K562 (cell line): ENCODE data around the gene FBLN2. TPM values are rescaled to one million over a fixed set of nuclear protein-coding genes. Genes with fewer than 3 reads are reported as not detected.
A peak's percentile ranks its signal among the peaks of the same experiment; 100 is the strongest.

Source experiments
- ADNP ChIP-seq: fragments of 200-800 bp; sonication (Bioruptor generic); IDR thresholded peaks from 2 replicates; pipeline ENCODE4 v1.6.1; 2016; ENCODE audit warnings: missing genetic modification characterization, missing compliant biosample characterization
- ATF7 ChIP-seq: fragments of 450-650 bp; IDR thresholded peaks from 2 replicates; pipeline ENCODE4 v1.7.1; 2014; ENCODE audit warnings: mild to moderate bottlenecking, moderate library complexity
- BACH1 ChIP-seq: fragments of 200-800 bp; sonication (Bioruptor generic); IDR thresholded peaks from 2 replicates; pipeline ENCODE4 v1.6.1; 2016; ENCODE audit warnings: missing genetic modification characterization, missing compliant biosample characterization
- CHD4 ChIP-seq: fragments of 200-600 bp; sonication (generic); IDR thresholded peaks from 3 replicates; pipeline ENCODE4 v1.6.1; 2012; ENCODE audit warnings: low read depth, mild to moderate bottlenecking, mixed read lengths, low read length, inconsistent platforms; ENCODE audit not compliant: insufficient read depth, insufficient replicate concordance, poor library complexity, severe bottlenecking
- CTBP1 ChIP-seq: fragments of 450-650 bp; IDR thresholded peaks from 2 replicates; pipeline ENCODE4 v1.6.1; 2016; ENCODE audit warnings: borderline replicate concordance
- MAZ ChIP-seq, 2 experiments: fragments of 450-650 bp in 1 of 2; sonication (generic) in 1 of 2; formaldehyde crosslinking; IDR thresholded peaks in 1 of 2; conservative IDR thresholded peaks in 1 of 2; 2 replicates each; pipeline versions ENCODE4 v1.4.0 to v1.5.0; 2020; ENCODE audit warnings: mild to moderate bottlenecking in 1 of 2, missing genetic modification reagents in 1 of 2
- NFE2 ChIP-seq: IDR thresholded peaks from 2 replicates; pipeline ENCODE4 v1.6.1; 2014; ENCODE audit warnings: antibody characterized with exemption, low read depth
- NFRKB ChIP-seq: fragments of 450-650 bp; IDR thresholded peaks from 2 replicates; pipeline ENCODE4 v1.6.1; 2016; ENCODE audit warnings: low read depth
- PHF20 ChIP-seq: fragments of 450-650 bp; IDR thresholded peaks from 2 replicates; pipeline ENCODE4 v1.6.1; 2018; ENCODE audit not compliant: partially characterized antibody
- RFX1 ChIP-seq: fragments of 450-650 bp; IDR thresholded peaks from 2 replicates; pipeline ENCODE4 v1.6.1; 2016; ENCODE audit warnings: mild to moderate bottlenecking, moderate library complexity
- SUPT5H ChIP-seq: fragments of 450-650 bp; IDR thresholded peaks from 2 replicates; pipeline ENCODE4 v1.6.1; 2016
- USF2 ChIP-seq: sonication (generic); formaldehyde crosslinking; IDR thresholded peaks from 2 replicates; pipeline ENCODE4 v1.5.0; 2020; ENCODE audit warnings: missing genetic modification reagents
- WHSC1 ChIP-seq: IDR thresholded peaks from one replicate; pipeline ENCODE4 v1.6.1; 2012; ENCODE audit warnings: low read length, control low read depth, inconsistent platforms
- polyA plus RNA-seq, 8 experiments: library from polyadenylated mRNA; depleted of rRNA in 4 of 8; stranded (reverse) in 5 of 8; unstranded in 3 of 8; fragments of >200 nt; fragmentation: Nextera tagmentation in 2 of 8; fragmentation: Illumina TruSeq in 1 of 8; extraction: Ambion mirVana in 2 of 8; extraction: Trizol in 1 of 8; gene quantifications; 2 replicates each; pipeline versions ENCODE4 v1.2.1 to v1.2.3, GENCODE V29; 2011 to 2014; ENCODE audit warnings: inconsistent platforms in 1 of 8, missing spikeins in 1 of 8
- total RNA-seq, 7 experiments: library from RNA; depleted of rRNA in 6 of 7; stranded (reverse); fragments of >200 nt in 6 of 7; fragmentation: Illumina TruSeq in 2 of 7; extraction: Trizol in 2 of 7; gene quantifications; 2 replicates each; pipeline versions ENCODE4 v1.2.1 to v1.2.3, GENCODE V29; 2011 to 2021; ENCODE audit warnings: low replicate concordance in 1 of 7
- TF ChIP-seq, protein P1 (sequence below): sonication (generic); formaldehyde crosslinking; IDR thresholded peaks from 2 replicates; pipeline ENCODE4 v1.8.0; 2022; ENCODE audit warnings: mild to moderate bottlenecking, missing genetic modification reagents
- TF ChIP-seq, protein P2 (sequence below): fragments of 450-650 bp; formaldehyde crosslinking; IDR thresholded peaks from 2 replicates; pipeline ENCODE4 v1.4.0; 2020; ENCODE audit warnings: mild to moderate bottlenecking
- TF ChIP-seq, protein P3 (sequence below): sonication (generic); formaldehyde crosslinking; IDR thresholded peaks from 2 replicates; pipeline ENCODE4 v1.9.0; 2022; ENCODE audit warnings: mild to moderate bottlenecking, missing genetic modification reagents
- TF ChIP-seq, protein P4 (sequence below): sonication (generic); formaldehyde crosslinking; IDR thresholded peaks from 2 replicates; pipeline ENCODE4 v1.8.0; 2023; ENCODE audit warnings: mild to moderate bottlenecking, missing genetic modification reagents
- TF ChIP-seq, protein P5 (sequence below): sonication (generic); formaldehyde crosslinking; IDR thresholded peaks from 2 replicates; pipeline ENCODE4 v1.8.0; 2022; ENCODE audit warnings: missing genetic modification reagents, mild to moderate bottlenecking, borderline replicate concordance

FBLN2 gene
- total and polyA plus RNA-seq, 9 of the 15 experiments (the other 6 are each of a cell fraction or from before 2014, with no cell fraction given), result 0.03 to 0.10 (median 0.04) TPM; not detected in 6

GRCh38 chr3:13648060-13649001 lies 99.4 kb downstream of the FBLN2 start (continued):
- TF ChIP-seq, protein P1, sequence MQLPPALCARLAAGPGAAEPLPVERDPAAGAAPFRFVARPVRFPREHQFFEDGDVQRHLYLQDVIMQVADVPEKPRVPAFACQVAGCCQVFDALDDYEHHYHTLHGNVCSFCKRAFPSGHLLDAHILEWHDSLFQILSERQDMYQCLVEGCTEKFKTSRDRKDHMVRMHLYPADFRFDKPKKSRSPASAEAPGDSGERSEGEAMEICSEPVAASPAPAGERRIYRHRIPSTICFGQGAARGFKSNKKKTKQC (CRISPR knock-in tag), result no peak
- TF ChIP-seq PHF20 (no peak), CTBP1 (peak; percentile 28; the same call in 1 of the 2 replicates), MAZ (CRISPR knock-in tag; conservative IDR thresholded peaks at IDR 0.05 in 1 of 2, IDR thresholded peaks at IDR 0.05 in 1 of 2) (peak; percentile 29 to 76; a peak in 3 of 4 replicates), WHSC1 (no peak), SUPT5H (no peak), USF2 (no peak), NFE2 (no peak), RFX1 (no peak), BACH1 (tag) (no peak), ADNP (no peak), CHD4 (no peak), NFRKB (no peak), ATF7 (peak; percentile 99)
- TF ChIP-seq, protein P2, sequence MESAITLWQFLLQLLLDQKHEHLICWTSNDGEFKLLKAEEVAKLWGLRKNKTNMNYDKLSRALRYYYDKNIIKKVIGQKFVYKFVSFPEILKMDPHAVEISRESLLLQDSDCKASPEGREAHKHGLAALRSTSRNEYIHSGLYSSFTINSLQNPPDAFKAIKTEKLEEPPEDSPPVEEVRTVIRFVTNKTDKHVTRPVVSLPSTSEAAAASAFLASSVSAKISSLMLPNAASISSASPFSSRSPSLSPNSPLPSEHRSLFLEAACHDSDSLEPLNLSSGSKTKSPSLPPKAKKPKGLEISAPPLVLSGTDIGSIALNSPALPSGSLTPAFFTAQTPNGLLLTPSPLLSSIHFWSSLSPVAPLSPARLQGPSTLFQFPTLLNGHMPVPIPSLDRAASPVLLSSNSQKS, result no peak
- TF ChIP-seq, protein P3, sequence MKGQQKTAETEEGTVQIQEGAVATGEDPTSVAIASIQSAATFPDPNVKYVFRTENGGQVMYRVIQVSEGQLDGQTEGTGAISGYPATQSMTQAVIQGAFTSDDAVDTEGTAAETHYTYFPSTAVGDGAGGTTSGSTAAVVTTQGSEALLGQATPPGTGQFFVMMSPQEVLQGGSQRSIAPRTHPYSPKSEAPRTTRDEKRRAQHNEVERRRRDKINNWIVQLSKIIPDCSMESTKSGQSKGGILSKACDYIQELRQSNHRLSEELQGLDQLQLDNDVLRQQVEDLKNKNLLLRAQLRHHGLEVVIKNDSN, result no peak
- TF ChIP-seq, protein P4, sequence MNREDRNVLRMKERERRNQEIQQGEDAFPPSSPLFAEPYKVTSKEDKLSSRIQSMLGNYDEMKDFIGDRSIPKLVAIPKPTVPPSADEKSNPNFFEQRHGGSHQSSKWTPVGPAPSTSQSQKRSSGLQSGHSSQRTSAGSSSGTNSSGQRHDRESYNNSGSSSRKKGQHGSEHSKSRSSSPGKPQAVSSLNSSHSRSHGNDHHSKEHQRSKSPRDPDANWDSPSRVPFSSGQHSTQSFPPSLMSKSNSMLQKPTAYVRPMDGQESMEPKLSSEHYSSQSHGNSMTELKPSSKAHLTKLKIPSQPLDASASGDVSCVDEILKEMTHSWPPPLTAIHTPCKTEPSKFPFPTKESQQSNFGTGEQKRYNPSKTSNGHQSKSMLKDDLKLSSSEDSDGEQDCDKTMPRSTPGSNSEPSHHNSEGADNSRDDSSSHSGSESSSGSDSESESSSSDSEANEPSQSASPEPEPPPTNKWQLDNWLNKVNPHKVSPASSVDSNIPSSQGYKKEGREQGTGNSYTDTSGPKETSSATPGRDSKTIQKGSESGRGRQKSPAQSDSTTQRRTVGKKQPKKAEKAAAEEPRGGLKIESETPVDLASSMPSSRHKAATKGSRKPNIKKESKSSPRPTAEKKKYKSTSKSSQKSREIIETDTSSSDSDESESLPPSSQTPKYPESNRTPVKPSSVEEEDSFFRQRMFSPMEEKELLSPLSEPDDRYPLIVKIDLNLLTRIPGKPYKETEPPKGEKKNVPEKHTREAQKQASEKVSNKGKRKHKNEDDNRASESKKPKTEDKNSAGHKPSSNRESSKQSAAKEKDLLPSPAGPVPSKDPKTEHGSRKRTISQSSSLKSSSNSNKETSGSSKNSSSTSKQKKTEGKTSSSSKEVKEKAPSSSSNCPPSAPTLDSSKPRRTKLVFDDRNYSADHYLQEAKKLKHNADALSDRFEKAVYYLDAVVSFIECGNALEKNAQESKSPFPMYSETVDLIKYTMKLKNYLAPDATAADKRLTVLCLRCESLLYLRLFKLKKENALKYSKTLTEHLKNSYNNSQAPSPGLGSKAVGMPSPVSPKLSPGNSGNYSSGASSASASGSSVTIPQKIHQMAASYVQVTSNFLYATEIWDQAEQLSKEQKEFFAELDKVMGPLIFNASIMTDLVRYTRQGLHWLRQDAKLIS (CRISPR knock-in tag), result no peak
- TF ChIP-seq, protein P5, sequence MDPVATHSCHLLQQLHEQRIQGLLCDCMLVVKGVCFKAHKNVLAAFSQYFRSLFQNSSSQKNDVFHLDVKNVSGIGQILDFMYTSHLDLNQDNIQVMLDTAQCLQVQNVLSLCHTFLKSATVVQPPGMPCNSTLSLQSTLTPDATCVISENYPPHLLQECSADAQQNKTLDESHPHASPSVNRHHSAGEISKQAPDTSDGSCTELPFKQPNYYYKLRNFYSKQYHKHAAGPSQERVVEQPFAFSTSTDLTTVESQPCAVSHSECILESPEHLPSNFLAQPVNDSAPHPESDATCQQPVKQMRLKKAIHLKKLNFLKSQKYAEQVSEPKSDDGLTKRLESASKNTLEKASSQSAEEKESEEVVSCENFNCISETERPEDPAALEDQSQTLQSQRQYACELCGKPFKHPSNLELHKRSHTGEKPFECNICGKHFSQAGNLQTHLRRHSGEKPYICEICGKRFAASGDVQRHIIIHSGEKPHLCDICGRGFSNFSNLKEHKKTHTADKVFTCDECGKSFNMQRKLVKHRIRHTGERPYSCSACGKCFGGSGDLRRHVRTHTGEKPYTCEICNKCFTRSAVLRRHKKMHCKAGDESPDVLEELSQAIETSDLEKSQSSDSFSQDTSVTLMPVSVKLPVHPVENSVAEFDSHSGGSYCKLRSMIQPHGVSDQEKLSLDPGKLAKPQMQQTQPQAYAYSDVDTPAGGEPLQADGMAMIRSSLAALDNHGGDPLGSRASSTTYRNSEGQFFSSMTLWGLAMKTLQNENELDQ, result no peak
